Breast epithelium (tissue), 4 donors: ENCODE data around the gene LGALSL. TPM values are rescaled to one million over a fixed set of nuclear protein-coding genes. Genes with fewer than 3 reads are reported as not detected.

Experiments used
- DNase-seq, 2 donors: peaks; one replicate each; pipeline ENCODE4 v3.0.0-alpha.2; 2019; ENCODE audit warnings: low spot score in 2 of 2
- H3K27ac ChIP-seq, 2 donors: fragments of 200-600 bp; sonication (generic) in 1 of 2; one replicate each; pipeline ENCODE4 v1.5.1; 2016 to 2019; ENCODE audit warnings: mild to moderate bottlenecking in 1 of 2
- H3K27me3 ChIP-seq, 2 donors: fragments of 200-600 bp; sonication (generic) in 1 of 2; one replicate each; pipeline versions ENCODE4 v1.5.1 to v1.6.0; 2017 to 2019; ENCODE audit warnings: control low read depth in 1 of 2, mild to moderate bottlenecking in 1 of 2
- H3K36me3 ChIP-seq: fragments of 200-600 bp; one replicate; pipeline ENCODE4 v1.5.1; 2019
- H3K4me1 ChIP-seq, 2 donors: fragments of 200-600 bp; sonication (generic); one replicate each; pipeline ENCODE4 v1.5.1; 2016 to 2019; ENCODE audit warnings: control low read depth in 1 of 2
- H3K4me3 ChIP-seq, 3 donors: fragments of 200-600 bp; sonication (generic); 1 replicate in 2 of 3; 2 replicates in 1 of 3; pipeline ENCODE4 v1.5.1; 2016 to 2019; ENCODE audit warnings: mild to moderate bottlenecking in 3 of 3, moderate library complexity in 2 of 3
- H3K9me3 ChIP-seq, 2 donors: fragments of 200-600 bp; sonication (generic) in 1 of 2; one replicate each; pipeline ENCODE4 v1.5.1; 2016 to 2019; ENCODE audit warnings: control low read depth in 1 of 2
- CTCF ChIP-seq, 3 donors: fragments of 450-650 bp; IDR thresholded peaks; one replicate each; pipeline ENCODE4 v1.5.1; 2016 to 2017; ENCODE audit warnings: antibody characterized with exemption in 3 of 3, mild to moderate bottlenecking in 3 of 3, moderate library complexity in 3 of 3
- POLR2A ChIP-seq: fragments of 450-650 bp; IDR thresholded peaks from one replicate; pipeline ENCODE4 v1.6.1; 2016; ENCODE audit warnings: antibody characterized with exemption, mild to moderate bottlenecking, moderate library complexity
- POLR2AphosphoS5 ChIP-seq, 3 donors: sonication (generic); formaldehyde crosslinking; IDR thresholded peaks; one replicate each; pipeline ENCODE4 v1.6.1; 2017; ENCODE audit warnings: antibody characterized with exemption in 3 of 3
- intact Hi-C: fragments of 100-400 bp; cut with DNase I; formaldehyde crosslinking; loops from one replicate; pipeline ENCODE4 v1.15.1; 2023; ENCODE audit warnings: low total_unique reads
- total RNA-seq, 3 donors: library from RNA; depleted of rRNA; stranded (reverse); fragments of >200 nt; gene quantifications; one replicate each; pipeline ENCODE4 v1.1.0, GENCODE V29; 2016

Gene LGALSL
- total RNA-seq, 3 donors from 2014 or later, result 9.4 to 16.7 (median 16.5) TPM

GRCh38 chr2:64471600-64471999, 17.6 kb downstream of the LGALSL start:
- H3K4me3 ChIP-seq, result no peak overlapping the region
- no peaks in the 10 kb centered on the region for H3K9me3 ChIP-seq
- H3K4me1 ChIP-seq, result no peaks in the 10 kb centered on the region
- intact Hi-C loops, result no loop called here
- no peak for TF ChIP-seq POLR2A
- TF ChIP-seq CTCF (IDR thresholded peaks at IDR 0.05), result no peak
- no peak for TF ChIP-seq POLR2AphosphoS5 (IDR thresholded peaks at IDR 0.05)
- no peak for DNase-seq
- no peaks in the 10 kb centered on the region for H3K36me3 ChIP-seq
- no peaks in the 10 kb centered on the region for H3K27me3 ChIP-seq
- no peak overlapping the region for H3K27ac ChIP-seq

- H3K4me3 ChIP-seq, result no peak overlapping the region
- intact Hi-C loops, result no loop called here
- no peaks in the 10 kb centered on the region for H3K27me3 ChIP-seq
- TF ChIP-seq POLR2A, result no peak
- no peak for TF ChIP-seq POLR2AphosphoS5 (IDR thresholded peaks at IDR 0.05)
- TF ChIP-seq CTCF (IDR thresholded peaks at IDR 0.05), result no peak
- no peak for DNase-seq
- no peak overlapping the region for H3K27ac ChIP-seq
- H3K9me3 ChIP-seq, result no peaks in the 10 kb centered on the region
- no peaks in the 10 kb centered on the region for H3K36me3 ChIP-seq
- no peaks in the 10 kb centered on the region for H3K4me1 ChIP-seq
Observed at GRCh38 chr2:64472881-64473280, 18.9 kb downstream of the LGALSL start.

GRCh38 chr2:64474121-64474571, 20.2 kb downstream of the LGALSL start:
- DNase-seq, result no peak
- Histone ChIP-seq H3K27me3 (no peaks in the 10 kb centered on the region), H3K36me3 (no peaks in the 10 kb centered on the region), H3K4me1 (no peaks in the 10 kb centered on the region), H3K4me3 (no peak overlapping the region), H3K9me3 (no peaks in the 10 kb centered on the region), H3K27ac (no peak overlapping the region)
- intact Hi-C loops, result no loop called here
- no peak for TF ChIP-seq CTCF (IDR thresholded peaks at IDR 0.05)
- no peak for TF ChIP-seq POLR2A
- no peak for TF ChIP-seq POLR2AphosphoS5 (IDR thresholded peaks at IDR 0.05)

GRCh38 chr2:64474636-64475035, 20.7 kb downstream of the LGALSL start:
- DNase-seq, result no peak
- intact Hi-C loops, result no loop called here
- H3K4me3 ChIP-seq, result no peak overlapping the region
- no peak overlapping the region for H3K27ac ChIP-seq
- H3K4me1 ChIP-seq, result no peaks in the 10 kb centered on the region
- H3K36me3 ChIP-seq, result no peaks in the 10 kb centered on the region
- H3K9me3 ChIP-seq, result no peaks in the 10 kb centered on the region
- no peak for TF ChIP-seq POLR2AphosphoS5 (IDR thresholded peaks at IDR 0.05)
- no peak for TF ChIP-seq POLR2A
- TF ChIP-seq CTCF (IDR thresholded peaks at IDR 0.05), result no peak
- H3K27me3 ChIP-seq, result no peaks in the 10 kb centered on the region

- no peak overlapping the region for H3K4me3 ChIP-seq
- intact Hi-C loops, result no loop called here
- H3K36me3 ChIP-seq, result no peaks in the 10 kb centered on the region
- H3K4me1 ChIP-seq, result no peaks in the 10 kb centered on the region
- no peaks in the 10 kb centered on the region for H3K9me3 ChIP-seq
- DNase-seq, result no peak
- no peak overlapping the region for H3K27ac ChIP-seq
- TF ChIP-seq POLR2AphosphoS5 (IDR thresholded peaks at IDR 0.05), result no peak
- no peak for TF ChIP-seq CTCF (IDR thresholded peaks at IDR 0.05)
- TF ChIP-seq POLR2A, result no peak
- no peaks in the 10 kb centered on the region for H3K27me3 ChIP-seq
Observed at GRCh38 chr2:64477037-64477436, 23.1 kb downstream of the LGALSL start.
